Pulmonary artery endothelial cell (primary cell): ENCODE measurements around the gene OR2L3. TPM values are rescaled to one million over a fixed set of nuclear protein-coding genes. Genes with fewer than 3 reads are reported as not detected.

Experiments
- total RNA-seq: library from RNA; depleted of rRNA; stranded (reverse); fragments of >200 nt; gene quantifications from 2 replicates; pipeline ENCODE4 v1.2.3, GENCODE V29; 2014

Gene OR2L3
- total RNA-seq, 1 donor from 2014 or later = not detected

Other genes starting within 250 kb of the OR2L3 start
- not detected in 2 replicates for gene OR14A16, start 222.7 kb upstream of the OR2L3 start, total RNA-seq
- gene OR11L1, start 204.9 kb upstream of the OR2L3 start, total RNA-seq = not detected in 2 replicates
- gene TRIM58, start 189.6 kb upstream of the OR2L3 start, total RNA-seq = 0.11 and 0.66 TPM in 2 replicates
- 0.53 TPM in 1 of 2 replicates, not detected in the other for gene OR2W3, start 151.2 kb upstream of the OR2L3 start, total RNA-seq
- gene OR2T8, start 126.6 kb upstream of the OR2L3 start, total RNA-seq = not detected in 2 replicates
- gene OR2AJ1, start 121.9 kb upstream of the OR2L3 start, total RNA-seq = not detected in 2 replicates
- not detected in 2 replicates for gene OR2L8, start 98.0 kb upstream of the OR2L3 start, total RNA-seq
- gene OR2AK2, start 81.6 kb upstream of the OR2L3 start, total RNA-seq = not detected in 2 replicates
- gene OR2L5, start 33.2 kb upstream of the OR2L3 start, total RNA-seq = not detected in 2 replicates
- gene OR2L2, start 16.8 kb upstream of the OR2L3 start, total RNA-seq = 0.07 TPM in 1 of 2 replicates, not detected in the other
- gene OR2L13, start 48.3 kb downstream of the OR2L3 start, total RNA-seq = not detected in 2 replicates
- not detected in 2 replicates for gene OR2M5, start 98.3 kb downstream of the OR2L3 start, total RNA-seq
- gene OR2M2, start 128.0 kb downstream of the OR2L3 start, total RNA-seq = not detected in 2 replicates
- gene OR2M3, start 150.4 kb downstream of the OR2L3 start, total RNA-seq = not detected in 2 replicates
- not detected in 2 replicates for gene OR2M4, start 184.6 kb downstream of the OR2L3 start, total RNA-seq
- gene OR2T33, start 231.1 kb downstream of the OR2L3 start, total RNA-seq = not detected in 2 replicates